WTC11 (cell line): ENCODE results near the gene LAMB4. TPM values are rescaled to one million over a fixed set of nuclear protein-coding genes. Genes with fewer than 3 reads are reported as not detected.

ENCODE experiments used
- CBFB ChIP-seq: sonication (generic); formaldehyde crosslinking; IDR thresholded peaks from 2 replicates; pipeline ENCODE4 v1.8.1; 2022; ENCODE audit warnings: mild to moderate bottlenecking, low read depth, missing genetic modification reagents
- CREB1 ChIP-seq: sonication (generic); formaldehyde crosslinking; IDR thresholded peaks from 2 replicates; pipeline ENCODE4 v1.8.0; 2023; ENCODE audit warnings: mild to moderate bottlenecking, missing genetic modification reagents
- RELA ChIP-seq: sonication (generic); formaldehyde crosslinking; IDR thresholded peaks from 2 replicates; pipeline ENCODE4 v1.8.1; 2022; ENCODE audit warnings: missing genetic modification reagents, mild to moderate bottlenecking, borderline replicate concordance
- TEAD1 ChIP-seq: sonication (generic); formaldehyde crosslinking; IDR thresholded peaks from 2 replicates; pipeline ENCODE4 v1.8.0; 2022; ENCODE audit warnings: mild to moderate bottlenecking, missing genetic modification reagents
- ZNF138 ChIP-seq: sonication (generic); formaldehyde crosslinking; conservative IDR thresholded peaks from 2 replicates; pipeline ENCODE4 v1.8.1; 2022; ENCODE audit warnings: mild to moderate bottlenecking, moderate library complexity, missing genetic modification reagents
- ZNF317 ChIP-seq: sonication (generic); formaldehyde crosslinking; IDR thresholded peaks from 2 replicates; pipeline ENCODE4 v1.8.1; 2023; ENCODE audit warnings: low read depth, mild to moderate bottlenecking, moderate library complexity, missing genetic modification reagents, borderline replicate concordance
- total RNA-seq: library from RNA; stranded (reverse); gene quantifications from 3 replicates; pipeline ENCODE4 v1.2.3, GENCODE V29; 2021
- TF ChIP-seq, protein P1 (sequence below): fragments of 250-450 bp; sonication (Bioruptor Pico); IDR thresholded peaks from 2 replicates; pipeline ENCODE4 v1.9.0; 2021; ENCODE audit warnings: mild to moderate bottlenecking
- TF ChIP-seq, protein P2 (sequence below): sonication (generic); formaldehyde crosslinking; IDR thresholded peaks from 2 replicates; pipeline ENCODE4 v1.8.0; 2022; ENCODE audit warnings: missing genetic modification reagents
- TF ChIP-seq, protein P3 (sequence below): fragments of 250-450 bp; sonication (Bioruptor Pico); IDR thresholded peaks from 2 replicates; pipeline ENCODE4 v1.9.0; 2021; ENCODE audit warnings: moderate library complexity, mild to moderate bottlenecking, inconsistent platforms, borderline replicate concordance
- TF ChIP-seq, protein P4 (sequence below): sonication (generic); formaldehyde crosslinking; IDR thresholded peaks from 2 replicates; pipeline ENCODE4 v1.8.0; 2022; ENCODE audit warnings: mild to moderate bottlenecking, missing genetic modification reagents
- TF ChIP-seq, protein P5 (sequence below): fragments of 250-450 bp; sonication (Bioruptor Pico); IDR thresholded peaks from 2 replicates; pipeline ENCODE4 v1.8.0; 2021; ENCODE audit warnings: mild to moderate bottlenecking
- TF ChIP-seq, protein P6 (sequence below): sonication (generic); formaldehyde crosslinking; IDR thresholded peaks from 2 replicates; pipeline ENCODE4 v1.8.1; 2022; ENCODE audit warnings: low read depth, mild to moderate bottlenecking, moderate library complexity, missing genetic modification reagents, borderline replicate concordance
- TF ChIP-seq, protein P7 (sequence below): sonication (generic); formaldehyde crosslinking; IDR thresholded peaks from 2 replicates; pipeline ENCODE4 v1.8.0; 2022; ENCODE audit warnings: mild to moderate bottlenecking, missing genetic modification reagents

The LAMB4 gene
- total RNA-seq, 1 experiment from 2014 or later = not detected

DNA sequence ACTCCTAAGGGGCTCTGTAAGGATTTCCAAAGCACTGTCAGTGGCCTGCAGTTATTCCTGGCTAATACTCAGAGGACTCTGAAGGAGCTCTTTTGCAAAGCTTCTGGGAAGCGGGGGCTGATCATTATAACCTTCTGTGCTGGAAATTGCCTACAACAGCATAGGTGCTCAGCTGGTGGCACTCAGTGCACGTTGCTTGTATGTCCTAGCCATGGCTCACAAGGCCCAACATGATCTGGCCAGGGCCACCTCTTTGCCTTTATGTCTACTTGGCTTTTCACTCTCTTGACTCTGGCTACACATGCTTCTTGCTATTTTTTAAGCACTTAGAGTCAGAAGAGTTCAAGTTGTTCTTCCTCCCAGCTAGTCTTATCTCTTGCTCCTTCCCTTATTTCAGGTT lies 17.5 kb downstream of the LAMB4 start (continued):
- TF ChIP-seq ZNF138 (CRISPR knock-in tag) = no peak
- TF ChIP-seq, protein P1, sequence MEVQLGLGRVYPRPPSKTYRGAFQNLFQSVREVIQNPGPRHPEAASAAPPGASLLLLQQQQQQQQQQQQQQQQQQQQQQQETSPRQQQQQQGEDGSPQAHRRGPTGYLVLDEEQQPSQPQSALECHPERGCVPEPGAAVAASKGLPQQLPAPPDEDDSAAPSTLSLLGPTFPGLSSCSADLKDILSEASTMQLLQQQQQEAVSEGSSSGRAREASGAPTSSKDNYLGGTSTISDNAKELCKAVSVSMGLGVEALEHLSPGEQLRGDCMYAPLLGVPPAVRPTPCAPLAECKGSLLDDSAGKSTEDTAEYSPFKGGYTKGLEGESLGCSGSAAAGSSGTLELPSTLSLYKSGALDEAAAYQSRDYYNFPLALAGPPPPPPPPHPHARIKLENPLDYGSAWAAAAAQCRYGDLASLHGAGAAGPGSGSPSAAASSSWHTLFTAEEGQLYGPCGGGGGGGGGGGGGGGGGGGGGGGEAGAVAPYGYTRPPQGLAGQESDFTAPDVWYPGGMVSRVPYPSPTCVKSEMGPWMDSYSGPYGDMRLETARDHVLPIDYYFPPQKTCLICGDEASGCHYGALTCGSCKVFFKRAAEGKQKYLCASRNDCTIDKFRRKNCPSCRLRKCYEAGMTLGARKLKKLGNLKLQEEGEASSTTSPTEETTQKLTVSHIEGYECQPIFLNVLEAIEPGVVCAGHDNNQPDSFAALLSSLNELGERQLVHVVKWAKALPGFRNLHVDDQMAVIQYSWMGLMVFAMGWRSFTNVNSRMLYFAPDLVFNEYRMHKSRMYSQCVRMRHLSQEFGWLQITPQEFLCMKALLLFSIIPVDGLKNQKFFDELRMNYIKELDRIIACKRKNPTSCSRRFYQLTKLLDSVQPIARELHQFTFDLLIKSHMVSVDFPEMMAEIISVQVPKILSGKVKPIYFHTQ (CRISPR knock-in tag) = no peak
- TF ChIP-seq, protein P2, sequence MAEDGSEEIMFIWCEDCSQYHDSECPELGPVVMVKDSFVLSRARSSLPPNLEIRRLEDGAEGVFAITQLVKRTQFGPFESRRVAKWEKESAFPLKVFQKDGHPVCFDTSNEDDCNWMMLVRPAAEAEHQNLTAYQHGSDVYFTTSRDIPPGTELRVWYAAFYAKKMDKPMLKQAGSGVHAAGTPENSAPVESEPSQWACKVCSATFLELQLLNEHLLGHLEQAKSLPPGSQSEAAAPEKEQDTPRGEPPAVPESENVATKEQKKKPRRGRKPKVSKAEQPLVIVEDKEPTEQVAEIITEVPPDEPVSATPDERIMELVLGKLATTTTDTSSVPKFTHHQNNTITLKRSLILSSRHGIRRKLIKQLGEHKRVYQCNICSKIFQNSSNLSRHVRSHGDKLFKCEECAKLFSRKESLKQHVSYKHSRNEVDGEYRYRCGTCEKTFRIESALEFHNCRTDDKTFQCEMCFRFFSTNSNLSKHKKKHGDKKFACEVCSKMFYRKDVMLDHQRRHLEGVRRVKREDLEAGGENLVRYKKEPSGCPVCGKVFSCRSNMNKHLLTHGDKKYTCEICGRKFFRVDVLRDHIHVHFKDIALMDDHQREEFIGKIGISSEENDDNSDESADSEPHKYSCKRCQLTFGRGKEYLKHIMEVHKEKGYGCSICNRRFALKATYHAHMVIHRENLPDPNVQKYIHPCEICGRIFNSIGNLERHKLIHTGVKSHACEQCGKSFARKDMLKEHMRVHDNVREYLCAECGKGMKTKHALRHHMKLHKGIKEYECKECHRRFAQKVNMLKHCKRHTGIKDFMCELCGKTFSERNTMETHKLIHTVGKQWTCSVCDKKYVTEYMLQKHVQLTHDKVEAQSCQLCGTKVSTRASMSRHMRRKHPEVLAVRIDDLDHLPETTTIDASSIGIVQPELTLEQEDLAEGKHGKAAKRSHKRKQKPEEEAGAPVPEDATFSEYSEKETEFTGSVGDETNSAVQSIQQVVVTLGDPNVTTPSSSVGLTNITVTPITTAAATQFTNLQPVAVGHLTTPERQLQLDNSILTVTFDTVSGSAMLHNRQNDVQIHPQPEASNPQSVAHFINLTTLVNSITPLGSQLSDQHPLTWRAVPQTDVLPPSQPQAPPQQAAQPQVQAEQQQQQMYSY = no peak
- TF ChIP-seq, protein P3, sequence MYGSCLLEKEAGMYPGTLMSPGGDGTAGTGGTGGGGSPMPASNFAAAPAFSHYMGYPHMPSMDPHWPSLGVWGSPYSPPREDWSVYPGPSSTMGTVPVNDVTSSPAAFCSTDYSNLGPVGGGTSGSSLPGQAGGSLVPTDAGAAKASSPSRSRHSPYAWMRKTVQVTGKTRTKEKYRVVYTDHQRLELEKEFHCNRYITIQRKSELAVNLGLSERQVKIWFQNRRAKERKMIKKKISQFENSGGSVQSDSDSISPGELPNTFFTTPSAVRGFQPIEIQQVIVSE (CRISPR knock-in tag) = no peak
- TF ChIP-seq ZNF317 (CRISPR knock-in tag) = no peak
- TF ChIP-seq, protein P4, sequence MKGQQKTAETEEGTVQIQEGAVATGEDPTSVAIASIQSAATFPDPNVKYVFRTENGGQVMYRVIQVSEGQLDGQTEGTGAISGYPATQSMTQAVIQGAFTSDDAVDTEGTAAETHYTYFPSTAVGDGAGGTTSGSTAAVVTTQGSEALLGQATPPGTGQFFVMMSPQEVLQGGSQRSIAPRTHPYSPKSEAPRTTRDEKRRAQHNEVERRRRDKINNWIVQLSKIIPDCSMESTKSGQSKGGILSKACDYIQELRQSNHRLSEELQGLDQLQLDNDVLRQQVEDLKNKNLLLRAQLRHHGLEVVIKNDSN = no peak
- no peak for TF ChIP-seq RELA (CRISPR knock-in tag)
- TF ChIP-seq, protein P5, sequence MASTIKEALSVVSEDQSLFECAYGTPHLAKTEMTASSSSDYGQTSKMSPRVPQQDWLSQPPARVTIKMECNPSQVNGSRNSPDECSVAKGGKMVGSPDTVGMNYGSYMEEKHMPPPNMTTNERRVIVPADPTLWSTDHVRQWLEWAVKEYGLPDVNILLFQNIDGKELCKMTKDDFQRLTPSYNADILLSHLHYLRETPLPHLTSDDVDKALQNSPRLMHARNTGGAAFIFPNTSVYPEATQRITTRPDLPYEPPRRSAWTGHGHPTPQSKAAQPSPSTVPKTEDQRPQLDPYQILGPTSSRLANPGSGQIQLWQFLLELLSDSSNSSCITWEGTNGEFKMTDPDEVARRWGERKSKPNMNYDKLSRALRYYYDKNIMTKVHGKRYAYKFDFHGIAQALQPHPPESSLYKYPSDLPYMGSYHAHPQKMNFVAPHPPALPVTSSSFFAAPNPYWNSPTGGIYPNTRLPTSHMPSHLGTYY = no peak
- TF ChIP-seq, protein P6, sequence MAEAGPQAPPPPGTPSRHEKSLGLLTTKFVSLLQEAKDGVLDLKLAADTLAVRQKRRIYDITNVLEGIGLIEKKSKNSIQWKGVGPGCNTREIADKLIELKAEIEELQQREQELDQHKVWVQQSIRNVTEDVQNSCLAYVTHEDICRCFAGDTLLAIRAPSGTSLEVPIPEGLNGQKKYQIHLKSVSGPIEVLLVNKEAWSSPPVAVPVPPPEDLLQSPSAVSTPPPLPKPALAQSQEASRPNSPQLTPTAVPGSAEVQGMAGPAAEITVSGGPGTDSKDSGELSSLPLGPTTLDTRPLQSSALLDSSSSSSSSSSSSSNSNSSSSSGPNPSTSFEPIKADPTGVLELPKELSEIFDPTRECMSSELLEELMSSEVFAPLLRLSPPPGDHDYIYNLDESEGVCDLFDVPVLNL (CRISPR knock-in tag) = no peak
- TF ChIP-seq CBFB (CRISPR knock-in tag) = no peak
- TF ChIP-seq, protein P7, sequence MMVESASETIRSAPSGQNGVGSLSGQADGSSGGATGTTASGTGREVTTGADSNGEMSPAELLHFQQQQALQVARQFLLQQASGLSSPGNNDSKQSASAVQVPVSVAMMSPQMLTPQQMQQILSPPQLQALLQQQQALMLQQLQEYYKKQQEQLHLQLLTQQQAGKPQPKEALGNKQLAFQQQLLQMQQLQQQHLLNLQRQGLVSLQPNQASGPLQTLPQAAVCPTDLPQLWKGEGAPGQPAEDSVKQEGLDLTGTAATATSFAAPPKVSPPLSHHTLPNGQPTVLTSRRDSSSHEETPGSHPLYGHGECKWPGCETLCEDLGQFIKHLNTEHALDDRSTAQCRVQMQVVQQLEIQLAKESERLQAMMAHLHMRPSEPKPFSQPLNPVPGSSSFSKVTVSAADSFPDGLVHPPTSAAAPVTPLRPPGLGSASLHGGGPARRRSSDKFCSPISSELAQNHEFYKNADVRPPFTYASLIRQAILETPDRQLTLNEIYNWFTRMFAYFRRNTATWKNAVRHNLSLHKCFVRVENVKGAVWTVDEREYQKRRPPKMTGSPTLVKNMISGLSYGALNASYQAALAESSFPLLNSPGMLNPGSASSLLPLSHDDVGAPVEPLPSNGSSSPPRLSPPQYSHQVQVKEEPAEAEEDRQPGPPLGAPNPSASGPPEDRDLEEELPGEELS (CRISPR knock-in tag) = no peak
- TF ChIP-seq TEAD1 (CRISPR knock-in tag) = no peak
- TF ChIP-seq CREB1 = no peak
